Calu3 (cell line): ENCODE results near the gene EPAS1. TPM values are rescaled to one million over a fixed set of nuclear protein-coding genes. Genes with fewer than 3 reads are reported as not detected.

Experiments
- BruUV-seq: library from RNA; stranded (reverse); fragments of 400-500 nt; replicated peaks from 2 replicates; lab custom pipeline; 2021; lab: Mats Ljungman, UMichigan
- CTCF ChIA-PET: fragments of 300-600 bp; sonication (Branson Sonifier 250); formaldehyde crosslinking; loops from one replicate; lab custom pipeline; 2022; ENCODE audit warnings: antibody characterized with exemption; lab: Charles Lee
- DNase-seq: peaks from one replicate; pipeline ENCODE4 v3.0.0; 2022
- H3K27ac Mint-ChIP-seq: one replicate; pipeline ENCODE4 v1.8.0; 2022; ENCODE audit warnings: mixed read lengths; ENCODE audit not compliant: unreplicated experiment
- H3K27me3 Mint-ChIP-seq: one replicate; pipeline ENCODE4 v1.8.0; 2022; ENCODE audit warnings: mixed read lengths; ENCODE audit not compliant: unreplicated experiment
- H3K36me3 Mint-ChIP-seq: one replicate; pipeline ENCODE4 v1.8.0; 2022; ENCODE audit warnings: mild to moderate bottlenecking, moderate library complexity, mixed read lengths; ENCODE audit not compliant: insufficient read depth, unreplicated experiment
- H3K4me1 Mint-ChIP-seq: one replicate; pipeline ENCODE4 v1.8.0; 2022; ENCODE audit warnings: mild to moderate bottlenecking, low read depth, mixed read lengths; ENCODE audit not compliant: unreplicated experiment
- H3K4me3 Mint-ChIP-seq: one replicate; pipeline ENCODE4 v1.8.0; 2022; ENCODE audit warnings: mild to moderate bottlenecking, low read depth, moderate library complexity, mixed read lengths; ENCODE audit not compliant: unreplicated experiment
- H3K9me3 Mint-ChIP-seq: one replicate; pipeline ENCODE4 v1.8.0; 2022; ENCODE audit warnings: low read depth, mixed read lengths; ENCODE audit not compliant: unreplicated experiment
- CTCF ChIP-seq: fragments of 200-600 bp; IDR thresholded peaks from one replicate; pipeline ENCODE4 v1.8.0; 2022; ENCODE audit warnings: antibody characterized with exemption; ENCODE audit not compliant: unreplicated experiment
- intact Hi-C: fragments of 100-400 bp; cut with micrococcal nuclease; formaldehyde crosslinking; loops from one replicate; pipeline ENCODE4 v1.10.0; 2022; ENCODE audit not compliant: unreplicated experiment
- total RNA-seq: library from RNA; stranded (reverse); gene quantifications from 2 replicates; pipeline ENCODE4 v1.2.3, GENCODE V29; 2022

Gene EPAS1
- total RNA-seq, 1 experiment from 2014 or later = 18.5 TPM

- Mint-ChIP-seq H3K9me3 (no peaks in the 10 kb centered on the region), H3K4me1 (no peaks in the 10 kb centered on the region), H3K4me3 (no peak overlapping the region), H3K36me3 (no peaks in the 10 kb centered on the region), H3K27ac (no peak overlapping the region), H3K27me3 (no peaks in the 10 kb centered on the region)
- intact Hi-C loops = no loop called here
- CTCF ChIA-PET = no interaction called here
- BruUV-seq = no TSS peak
- no peak for TF ChIP-seq CTCF
- DNase-seq = no peak
Observed at GRCh38 chr2:46350029-46350689, 53.0 kb downstream of the EPAS1 start.

- BruUV-seq = no TSS peak
- Mint-ChIP-seq H3K27me3 (no peaks in the 10 kb centered on the region), H3K4me3 (no peak overlapping the region), H3K27ac (no peak overlapping the region), H3K36me3 (no peaks in the 10 kb centered on the region), H3K9me3 (no peaks in the 10 kb centered on the region), H3K4me1 (no peaks in the 10 kb centered on the region)
- CTCF ChIA-PET = no interaction called here
- TF ChIP-seq CTCF = no peak
- DNase-seq = no peak
- intact Hi-C loops = no loop called here
Observed at GRCh38 chr2:46351098-46351749, 54.0 kb downstream of the EPAS1 start.

GRCh38 chr2:46351750-46352138 lies 54.5 kb downstream of the EPAS1 start:
- CTCF ChIA-PET = no interaction called here
- H3K36me3 Mint-ChIP-seq = no peaks in the 10 kb centered on the region

GRCh38 chr2:46352621-46353020 lies 55.4 kb downstream of the EPAS1 start:
- Mint-ChIP-seq H3K4me1 (no peaks in the 10 kb centered on the region), H3K27ac (no peak overlapping the region), H3K27me3 (no peaks in the 10 kb centered on the region), H3K36me3 (no peaks in the 10 kb centered on the region), H3K4me3 (no peak overlapping the region), H3K9me3 (no peaks in the 10 kb centered on the region)
- no peak for TF ChIP-seq CTCF
- intact Hi-C loops = no loop called here
- CTCF ChIA-PET = no interaction called here
- BruUV-seq = no TSS peak
- DNase-seq = no peak

More at GRCh38 chr2:46351750-46352138, 54.5 kb downstream of the EPAS1 start:
- intact Hi-C loops = no loop called here
- no peak overlapping the region for H3K27ac Mint-ChIP-seq
- H3K27me3 Mint-ChIP-seq = no peaks in the 10 kb centered on the region
- no peaks in the 10 kb centered on the region for H3K9me3 Mint-ChIP-seq
- DNase-seq = no peak
- BruUV-seq = no TSS peak
- TF ChIP-seq CTCF = no peak
- no peak overlapping the region for H3K4me3 Mint-ChIP-seq
- H3K4me1 Mint-ChIP-seq = no peaks in the 10 kb centered on the region
